HPDE6-E6E7 (cell line): Measurements from ENCODE around the gene M1AP.

Source experiments
- DNase-seq: peaks from one replicate; pipeline ENCODE4 v3.0.0; 2011; ENCODE audit warnings: missing footprints; ENCODE audit errors: extremely low spot score

M1AP gene

GRCh38 chr2:74546004-74546403 lies 102.1 kb downstream of the M1AP start:
- DNase-seq: no peak

DNA sequence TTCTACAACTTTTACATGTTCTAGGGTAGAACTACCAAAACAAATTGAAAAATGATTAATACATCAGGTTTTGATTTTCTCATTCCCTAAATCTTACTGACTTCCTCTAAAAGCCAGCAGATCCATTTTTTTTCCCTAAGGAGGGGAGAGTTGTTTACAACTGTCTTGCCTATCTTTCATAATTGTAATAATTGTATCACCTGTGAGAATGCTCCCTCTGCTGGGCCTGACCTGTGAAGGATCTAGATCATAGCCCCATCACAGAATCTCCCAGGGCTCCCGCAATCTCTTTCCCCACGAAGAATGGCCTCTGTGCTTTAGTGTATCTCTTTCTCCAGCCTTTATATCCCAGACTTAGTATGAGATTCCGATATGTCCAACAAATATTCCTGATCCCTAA lies 103.5 kb downstream of the M1AP start:
- no peak for DNase-seq

DNA sequence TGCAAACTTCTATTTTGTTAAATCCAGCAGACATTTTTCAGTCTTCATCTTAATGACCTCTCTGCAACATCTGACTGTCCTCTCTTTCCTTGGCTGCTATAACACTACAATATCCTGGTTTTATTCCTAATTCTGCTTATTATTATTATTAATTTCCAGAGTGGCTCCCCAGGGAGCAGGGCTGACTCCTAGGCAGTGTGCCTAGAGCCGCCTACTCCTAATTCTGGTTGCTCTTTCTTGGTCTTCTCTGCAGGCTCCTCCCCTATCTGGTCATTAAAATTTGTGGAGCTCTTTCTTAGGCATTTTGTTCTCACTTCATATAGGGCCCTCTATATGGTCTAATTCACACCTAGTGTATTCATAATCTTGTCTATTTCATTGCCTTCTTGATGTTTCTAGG lies 105.2 kb downstream of the M1AP start:
- DNase-seq: no peak

DNA sequence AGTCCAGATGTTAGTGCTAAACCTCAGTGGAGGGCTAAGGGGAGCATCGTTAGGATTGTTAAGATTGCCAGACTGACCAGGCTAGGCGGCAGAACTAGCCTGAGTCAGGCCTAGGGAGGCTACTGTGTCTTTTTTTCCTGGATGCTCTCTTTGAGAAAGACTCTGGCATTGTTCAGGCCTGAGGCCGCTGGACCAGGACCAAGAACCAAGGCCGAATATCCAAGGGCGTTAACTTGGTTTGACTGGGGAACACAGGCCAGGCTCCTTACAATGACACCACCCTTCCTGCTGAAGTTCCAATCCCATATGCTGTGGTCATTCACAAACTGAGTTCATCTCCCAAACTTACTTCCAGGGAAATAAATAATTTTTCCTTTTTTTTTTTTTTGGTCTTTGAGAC lies 107.8 kb downstream of the M1AP start:
- DNase-seq: no peak

DNA sequence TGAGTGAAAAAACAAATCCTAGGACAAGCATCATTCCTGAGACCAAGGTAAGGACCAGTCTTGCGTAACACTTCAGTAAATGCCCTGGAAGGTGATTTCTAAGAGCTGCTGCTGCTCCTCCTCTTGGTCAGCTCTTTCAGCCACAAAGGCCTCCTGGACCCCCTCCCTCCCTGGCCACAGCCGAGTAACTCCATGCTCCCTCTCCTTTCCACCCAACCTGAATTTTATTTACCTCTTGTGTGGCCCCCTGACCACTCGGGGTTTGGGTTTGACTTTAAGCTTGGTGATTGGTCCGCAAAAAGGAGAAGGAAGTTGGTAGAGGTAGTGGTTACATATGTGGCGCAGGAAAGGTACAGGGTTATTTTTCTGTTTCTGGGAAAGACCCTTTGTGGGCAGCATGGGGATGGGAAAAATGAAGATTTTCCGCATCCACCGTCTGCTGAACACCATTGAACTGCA lies 109.2 kb downstream of the M1AP start:
- DNase-seq: no peak

DNA sequence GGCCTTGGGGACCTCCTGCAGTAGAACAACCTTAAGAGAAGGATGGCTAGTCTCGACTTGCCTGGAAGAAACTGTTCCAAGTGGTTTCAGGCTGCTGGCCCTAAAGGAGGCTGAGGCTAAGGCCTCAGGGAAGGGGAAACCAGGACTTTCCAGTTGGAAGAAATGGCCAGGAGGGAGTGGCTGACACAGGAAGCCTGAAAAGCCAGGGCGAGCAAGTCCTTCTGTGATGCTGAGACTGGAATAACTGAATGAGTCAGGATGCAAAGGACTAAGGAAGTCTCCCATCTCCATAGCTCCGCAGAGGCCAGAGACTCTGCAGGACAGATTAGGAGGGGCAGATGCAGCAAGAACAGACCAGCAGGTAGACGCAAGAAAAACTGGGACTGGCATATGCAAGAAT lies 111.0 kb downstream of the M1AP start:
- no peak for DNase-seq

GRCh38 chr2:74536166-74536950 lies 111.8 kb downstream of the M1AP start:
- no peak for DNase-seq

DNA sequence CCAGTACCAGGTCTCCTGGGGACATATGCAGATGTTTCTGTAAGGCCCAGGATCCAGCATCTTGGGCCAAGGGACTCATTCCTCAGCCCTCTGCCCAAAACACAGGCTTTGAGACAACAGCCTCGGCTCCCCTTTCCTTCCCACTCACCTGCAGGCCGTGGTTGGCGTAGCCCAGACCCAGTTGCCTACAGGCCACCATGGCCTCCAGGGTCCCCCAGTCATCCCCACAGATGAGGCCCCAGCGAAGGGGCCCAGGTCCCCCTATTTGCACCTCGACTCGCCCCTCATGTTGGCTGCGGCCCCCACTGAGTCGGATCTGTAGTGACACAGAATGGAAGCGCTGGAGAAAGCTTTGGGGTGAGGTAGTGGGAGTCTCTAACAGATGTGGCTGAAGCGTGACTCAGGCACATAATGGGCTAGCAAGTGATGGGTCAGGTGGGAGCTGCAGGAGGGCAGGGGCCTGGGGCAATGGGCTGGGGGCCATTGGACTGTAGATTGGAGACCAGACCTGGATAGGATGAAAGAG lies 112.6 kb downstream of the M1AP start:
- no peak for DNase-seq

GRCh38 chr2:74534411-74534810 lies 113.7 kb downstream of the M1AP start:
- DNase-seq: no peak

DNA sequence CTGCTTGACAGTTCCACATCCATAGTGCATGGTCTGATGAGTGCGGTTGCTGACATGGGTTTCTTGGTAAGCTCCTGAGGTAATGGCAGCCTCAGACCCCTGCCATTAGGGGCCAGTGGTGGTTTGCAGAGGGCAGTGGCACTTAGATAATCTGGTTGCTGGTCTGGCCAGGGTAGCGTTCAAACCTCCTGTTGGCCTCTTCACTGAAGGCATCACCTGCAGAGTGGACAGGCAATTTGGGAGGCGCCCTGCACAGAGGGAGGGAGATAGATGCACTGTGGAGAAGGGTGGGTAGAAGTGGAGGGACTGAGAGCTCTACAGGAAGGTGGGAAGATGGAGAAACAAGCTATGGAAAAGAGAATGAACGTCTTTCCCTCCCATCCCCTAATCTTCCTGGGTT lies 114.7 kb downstream of the M1AP start:
- no peak for DNase-seq

DNA sequence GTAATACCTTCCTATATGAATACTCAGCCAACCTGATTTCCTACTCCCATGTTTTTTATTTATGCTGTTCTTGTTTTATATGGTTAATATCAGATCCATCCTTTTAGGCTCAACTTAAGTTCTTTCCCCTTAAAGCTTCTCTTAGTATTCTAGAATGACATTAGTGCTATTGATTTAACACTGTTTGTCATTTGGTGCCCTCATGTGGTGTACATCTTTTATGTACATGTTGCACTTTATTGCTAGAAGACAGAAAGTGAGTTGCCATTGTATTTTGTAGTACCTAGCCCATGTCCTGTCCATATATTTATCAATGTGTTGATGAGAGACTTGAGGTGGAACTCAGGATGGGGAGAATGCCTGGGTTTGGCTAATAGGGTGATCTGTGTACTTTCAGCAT lies 115.9 kb downstream of the M1AP start:
- no peak for DNase-seq

- no peak for DNase-seq
Observed at GRCh38 chr2:74531666-74532065, 116.5 kb downstream of the M1AP start.

DNA sequence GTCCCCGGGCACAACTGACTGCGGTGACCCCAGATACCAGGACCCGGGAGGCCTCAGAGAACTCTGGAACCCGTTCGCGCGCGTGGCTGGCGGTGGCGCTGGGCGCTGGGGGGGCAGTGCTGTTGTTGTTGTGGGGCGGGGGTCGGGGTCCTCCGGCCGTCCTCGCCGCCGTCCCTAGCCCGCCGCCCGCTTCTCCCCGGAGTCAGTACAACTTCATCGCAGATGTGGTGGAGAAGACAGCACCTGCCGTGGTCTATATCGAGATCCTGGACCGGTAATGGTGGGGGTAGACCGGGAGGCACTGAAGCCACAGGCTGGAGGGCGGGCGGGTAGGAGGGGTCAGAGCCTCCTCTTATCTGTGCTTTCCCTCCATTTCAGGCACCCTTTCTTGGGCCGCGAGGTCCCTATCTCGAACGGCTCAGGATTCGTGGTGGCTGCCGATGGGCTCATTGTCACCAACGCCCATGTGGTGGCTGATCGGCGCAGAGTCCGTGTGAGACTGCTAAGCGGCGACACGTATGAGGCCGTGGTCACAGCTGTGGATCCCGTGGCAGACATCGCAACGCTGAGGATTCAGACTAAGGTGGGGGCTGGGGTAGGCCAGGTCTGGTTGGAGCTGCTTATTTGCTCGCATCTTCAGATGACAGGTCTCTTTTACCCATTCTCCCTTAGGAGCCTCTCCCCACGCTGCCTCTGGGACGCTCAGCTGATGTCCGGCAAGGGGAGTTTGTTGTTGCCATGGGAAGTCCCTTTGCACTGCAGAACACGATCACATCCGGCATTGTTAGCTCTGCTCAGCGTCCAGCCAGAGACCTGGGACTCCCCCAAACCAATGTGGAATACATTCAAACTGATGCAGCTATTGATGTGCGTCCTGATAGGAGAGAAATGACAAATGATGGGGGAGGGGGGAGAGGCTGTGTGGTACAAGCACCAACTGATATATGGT lies 117.6 kb downstream of the M1AP start:
- DNase-seq: no peak

GRCh38 chr2:74529357-74530238 lies 118.5 kb downstream of the M1AP start, which contains the start of the genes AUP1 and HTRA2:
TSS of gene AUP1 (minus strand) at chr2:74529706. CDS start at chr2:74529629, 77 bp downstream.
TSS of gene HTRA2 (plus strand) at chr2:74529933. CDS start at chr2:74530007, 74 bp downstream.
- peak; percentile 99 for DNase-seq

DNA sequence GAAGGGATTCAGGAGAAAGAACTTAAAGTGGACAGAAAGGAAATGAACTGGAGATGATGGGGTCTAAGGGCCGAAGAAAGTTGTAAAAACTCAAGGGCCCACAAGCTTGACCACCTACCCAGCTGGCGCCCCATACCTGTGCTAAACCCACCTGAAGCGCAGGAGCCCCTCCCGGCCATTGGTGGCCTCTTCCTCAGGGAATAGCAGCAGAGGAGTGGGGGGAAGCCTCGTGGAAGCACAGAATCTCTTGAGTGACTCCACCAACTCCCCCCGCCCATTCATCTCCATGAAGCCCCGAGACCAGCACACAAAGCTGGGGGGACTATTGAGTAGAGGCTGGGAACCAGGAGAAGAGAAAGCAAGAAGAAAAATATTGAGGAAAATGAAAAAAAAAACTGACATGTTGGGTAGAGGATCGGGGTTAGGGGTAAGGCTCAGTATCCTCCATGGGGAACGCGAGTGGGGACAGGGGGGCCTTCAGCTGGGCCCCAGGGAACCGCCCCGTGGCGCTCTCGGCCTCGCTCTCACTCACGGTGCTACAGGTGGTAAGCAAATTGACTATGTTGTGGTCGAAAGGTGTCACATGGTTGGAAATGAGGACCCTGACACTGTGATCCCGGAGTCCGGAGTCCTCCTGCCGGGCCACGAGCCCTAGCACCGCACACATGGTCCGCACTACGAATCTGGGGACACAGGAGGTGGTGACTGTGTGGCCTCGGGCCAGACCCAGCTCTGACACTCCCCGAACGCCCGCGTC lies 119.4 kb downstream of the M1AP start:
- no peak for DNase-seq

DNA sequence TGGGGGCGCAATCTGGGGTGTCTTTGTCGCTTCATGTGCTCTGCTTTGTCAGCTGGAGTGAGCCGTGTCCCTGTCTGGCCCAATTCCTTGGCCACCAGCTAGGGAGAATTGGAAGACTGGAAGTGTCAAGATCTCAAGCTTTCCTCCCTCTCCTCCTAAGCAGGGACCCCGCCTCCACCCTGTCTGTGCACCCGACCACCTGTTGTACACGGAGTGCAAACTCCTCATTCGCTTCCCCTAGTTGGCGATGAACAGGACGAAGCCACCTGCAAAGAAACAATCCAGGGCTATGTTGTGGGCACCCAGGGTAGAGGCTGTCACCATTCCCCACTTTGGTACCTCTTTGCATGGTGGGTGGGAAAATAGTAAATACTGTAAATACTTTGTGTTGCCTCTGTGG lies 120.4 kb downstream of the M1AP start:
- DNase-seq: no peak

DNA sequence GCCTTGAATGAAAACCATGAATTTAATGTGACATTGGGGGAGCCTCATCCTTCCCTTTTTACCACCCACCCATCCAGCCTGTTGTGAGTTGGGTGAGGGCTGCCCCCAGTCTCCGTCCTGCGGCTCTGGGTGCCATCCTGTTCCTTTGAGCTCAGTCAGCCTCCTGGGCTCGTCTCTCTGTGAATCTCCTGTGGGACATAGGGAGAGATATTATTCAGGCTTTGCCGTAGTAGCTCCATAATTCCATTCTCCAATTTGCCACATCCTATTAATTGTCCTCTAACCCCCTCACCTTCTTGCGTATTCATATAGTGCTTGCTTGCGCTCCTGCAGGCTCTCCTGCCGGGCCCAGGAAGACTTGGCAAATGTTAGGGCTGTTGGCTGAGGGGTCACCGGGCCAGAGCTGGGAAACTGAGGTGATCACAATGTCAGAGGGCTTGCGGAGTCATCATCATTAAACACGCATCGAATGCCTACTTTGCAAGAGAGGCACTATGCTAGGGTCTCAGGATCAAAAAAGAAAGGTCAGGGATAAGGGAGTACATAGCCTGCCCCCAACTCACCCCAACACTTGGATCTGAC lies 121.4 kb downstream of the M1AP start:
- no peak for DNase-seq

DNA sequence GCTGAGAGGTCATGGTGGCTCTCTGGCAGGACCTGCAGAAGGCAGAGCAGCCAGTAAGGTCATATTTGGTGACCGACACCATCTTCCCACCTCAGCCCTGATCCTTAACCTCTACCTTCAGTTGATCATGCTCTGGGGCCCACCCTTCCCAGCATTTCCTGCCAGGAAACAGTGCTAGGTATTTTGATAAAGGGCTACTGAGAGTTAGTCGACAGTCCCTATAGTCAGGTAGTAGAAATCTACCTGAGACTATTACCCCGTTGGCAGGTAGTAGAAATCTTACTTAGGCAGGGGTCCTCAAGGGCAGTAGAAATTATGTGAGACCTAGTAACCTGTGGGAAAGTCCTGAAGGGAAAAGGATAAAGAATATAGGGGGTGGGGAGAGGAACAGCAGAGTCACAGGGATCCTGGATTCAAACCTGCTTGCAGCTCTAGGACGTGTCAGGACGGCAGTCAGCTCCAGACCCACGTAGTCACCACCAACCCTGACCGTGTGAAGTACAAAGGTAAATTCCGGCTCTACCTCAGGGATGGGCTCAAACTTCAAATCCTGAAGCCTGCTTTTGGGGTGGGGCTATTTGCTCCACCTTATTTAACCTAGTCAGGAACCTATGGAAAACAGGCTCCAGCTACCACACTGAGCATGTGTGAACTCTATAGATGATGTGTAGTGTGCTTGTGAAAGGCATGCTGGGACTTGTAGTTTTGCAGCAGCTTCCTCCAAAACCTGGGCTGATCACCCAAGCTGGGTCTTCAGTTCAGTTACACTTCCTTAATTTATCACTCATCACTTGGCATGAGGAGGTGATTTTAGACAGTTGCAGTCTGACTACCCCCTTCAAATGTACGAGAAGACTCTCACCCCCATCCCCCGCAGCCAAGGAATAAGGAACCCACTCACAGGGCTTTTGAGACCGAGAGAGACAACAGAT lies 122.1 kb downstream of the M1AP start, which contains the start of gene DQX1:
TSS of gene DQX1 (minus strand) at position 515 of the 932 bp plus-strand sequence. CDS start at position 13, 502 bp downstream.
- peak; percentile 87 for DNase-seq
